ENCODE results near the gene FOXK1. TPM values are rescaled to one million over a fixed set of nuclear protein-coding genes. Genes with fewer than 3 reads are reported as not detected.

The FOXK1 gene
- total RNA-seq, 2 donors from 2014 or later, result 35.6 to 48.1 TPM

GRCh38 chr7:4725850-4726450, 43.9 kb downstream of the FOXK1 start:
- no peaks in the 10 kb centered on the region for H3K27me3 Mint-ChIP-seq
- no peak for ATAC-seq
- H3K9me3 Mint-ChIP-seq, result no peaks in the 10 kb centered on the region
- DNase-seq (ENCODE audit: low spot score), result no peak
- peak overlapping the region; percentile 92 to 97 for H3K27ac Mint-ChIP-seq
- peak overlapping the region; percentile 89 for H3K4me3 Mint-ChIP-seq
- H3K36me3 Mint-ChIP-seq, result no peaks in the 10 kb centered on the region
- peaks cover 17 to 22% of the 10 kb centered on the region in 2 donors for H3K4me1 Mint-ChIP-seq (ENCODE audit: low read depth in 2 of 2)

DNA sequence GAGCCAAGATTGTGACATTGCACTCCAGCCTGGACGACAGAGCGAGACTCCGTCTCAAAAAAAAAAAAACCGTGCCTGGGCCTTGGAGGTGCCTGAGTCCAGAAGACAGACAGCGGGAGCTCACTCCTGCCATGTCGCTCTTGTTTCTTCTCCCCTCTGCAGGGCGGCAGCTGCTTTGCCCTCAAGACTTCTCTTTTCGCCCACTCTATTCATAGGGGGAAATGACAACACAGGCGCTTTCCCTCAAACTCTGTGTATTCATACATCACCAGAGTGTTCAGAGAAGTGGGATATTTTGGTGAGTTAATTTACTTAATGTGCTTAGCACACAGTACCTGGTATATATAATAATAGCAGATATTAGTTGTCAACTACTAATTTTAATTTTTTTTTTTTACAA, 44.5 kb downstream of the FOXK1 start:
- no peak for ATAC-seq
- Mint-ChIP-seq H3K4me1 (ENCODE audit: low read depth in 2 of 2) (peaks cover 17 to 19% of the 10 kb centered on the region in 2 donors), H3K4me3 (no peak overlapping the region), H3K27ac (peak overlapping the region; percentile 92 to 97), H3K9me3 (no peaks in the 10 kb centered on the region), H3K36me3 (no peaks in the 10 kb centered on the region), H3K27me3 (no peaks in the 10 kb centered on the region)
- no peak for DNase-seq (ENCODE audit: low spot score)

GRCh38 chr7:4727914-4728705, 46.0 kb downstream of the FOXK1 start:
- ATAC-seq (no peak), DNase-seq (ENCODE audit: low spot score) (no peak)
- H3K4me1 Mint-ChIP-seq (ENCODE audit: low read depth in 2 of 2), result peaks cover 17 to 22% of the 10 kb centered on the region in 2 donors
- H3K36me3 Mint-ChIP-seq, result no peaks in the 10 kb centered on the region
- no peak overlapping the region for H3K4me3 Mint-ChIP-seq
- H3K27me3 Mint-ChIP-seq, result no peaks in the 10 kb centered on the region
- H3K9me3 Mint-ChIP-seq, result no peaks in the 10 kb centered on the region
- no peak overlapping the region for H3K27ac Mint-ChIP-seq

- peaks cover 24 to 29% of the 10 kb centered on the region in 2 donors for H3K4me1 Mint-ChIP-seq (ENCODE audit: low read depth in 2 of 2)
- no peak overlapping the region for H3K4me3 Mint-ChIP-seq
- H3K9me3 Mint-ChIP-seq, result no peaks in the 10 kb centered on the region
- no peaks in the 10 kb centered on the region for H3K27me3 Mint-ChIP-seq
- DNase-seq (ENCODE audit: low spot score) (no peak), ATAC-seq (no peak)
- H3K27ac Mint-ChIP-seq, result no peak overlapping the region
- no peaks in the 10 kb centered on the region for H3K36me3 Mint-ChIP-seq
Measured at GRCh38 chr7:4729266-4729665, 47.2 kb downstream of the FOXK1 start.

DNA sequence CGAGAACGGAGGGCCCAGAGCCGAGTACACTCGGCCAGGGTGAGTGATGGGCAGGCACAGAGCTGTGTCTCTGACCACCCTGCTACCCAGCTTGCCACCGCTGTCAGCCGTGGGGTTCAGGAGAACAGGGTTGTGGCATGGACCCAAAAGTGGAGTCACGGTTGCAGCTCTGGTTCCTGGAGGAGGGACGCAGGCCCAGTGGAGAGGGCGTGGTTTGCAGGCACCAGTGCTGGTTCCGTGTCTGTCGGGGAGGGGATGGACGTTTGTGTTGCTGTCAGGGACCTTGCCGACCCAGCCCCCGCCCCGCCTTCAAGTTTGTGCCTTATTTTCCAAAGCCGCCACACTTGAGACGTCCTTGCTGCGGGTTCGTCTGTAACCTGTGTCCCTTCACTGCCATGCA, 48.2 kb downstream of the FOXK1 start:
- no peaks in the 10 kb centered on the region for H3K36me3 Mint-ChIP-seq
- ATAC-seq (no peak), DNase-seq (ENCODE audit: low spot score) (no peak)
- H3K4me1 Mint-ChIP-seq (ENCODE audit: low read depth in 2 of 2), result peaks cover 21 to 23% of the 10 kb centered on the region in 2 donors
- no peak overlapping the region for H3K4me3 Mint-ChIP-seq
- no peak overlapping the region for H3K27ac Mint-ChIP-seq
- H3K27me3 Mint-ChIP-seq, result no peaks in the 10 kb centered on the region
- H3K9me3 Mint-ChIP-seq, result no peaks in the 10 kb centered on the region

DNA sequence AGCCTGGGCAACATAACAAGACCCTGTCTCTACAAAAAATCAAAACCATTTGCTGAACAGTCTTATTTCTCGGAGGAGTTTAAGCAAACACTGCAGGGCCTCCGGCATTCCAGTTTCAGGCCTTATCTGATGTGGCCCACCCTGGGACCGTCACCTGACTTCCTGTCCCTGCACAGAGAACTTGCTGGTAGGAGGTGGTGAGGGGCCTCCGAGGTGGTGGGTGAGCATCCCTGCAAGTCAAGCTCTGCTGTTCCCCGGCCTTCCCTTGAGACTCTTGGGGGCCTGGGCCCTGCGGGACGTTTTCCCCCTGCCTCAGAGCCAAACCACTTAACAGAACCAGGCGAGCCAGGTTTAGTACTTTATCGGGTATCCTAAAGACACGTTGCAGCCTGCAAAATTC, 48.9 kb downstream of the FOXK1 start:
- H3K36me3 Mint-ChIP-seq, result no peaks in the 10 kb centered on the region
- H3K4me3 Mint-ChIP-seq, result no peak overlapping the region
- ATAC-seq, result no peak
- no peaks in the 10 kb centered on the region for H3K27me3 Mint-ChIP-seq
- H3K9me3 Mint-ChIP-seq, result no peaks in the 10 kb centered on the region
- H3K27ac Mint-ChIP-seq, result no peak overlapping the region
- no peak for DNase-seq (ENCODE audit: low spot score)
- peaks cover 15 to 17% of the 10 kb centered on the region in 2 donors for H3K4me1 Mint-ChIP-seq (ENCODE audit: low read depth in 2 of 2)

- Mint-ChIP-seq H3K4me3 (no peak overlapping the region), H3K27ac (no peak overlapping the region), H3K9me3 (no peaks in the 10 kb centered on the region), H3K36me3 (no peaks in the 10 kb centered on the region), H3K4me1 (ENCODE audit: low read depth in 2 of 2) (peaks cover 13 to 15% of the 10 kb centered on the region in 2 donors), H3K27me3 (no peaks in the 10 kb centered on the region)
- ATAC-seq, result no peak
- no peak for DNase-seq (ENCODE audit: low spot score)
Measured at GRCh38 chr7:4731803-4732202, 49.7 kb downstream of the FOXK1 start.

DNA sequence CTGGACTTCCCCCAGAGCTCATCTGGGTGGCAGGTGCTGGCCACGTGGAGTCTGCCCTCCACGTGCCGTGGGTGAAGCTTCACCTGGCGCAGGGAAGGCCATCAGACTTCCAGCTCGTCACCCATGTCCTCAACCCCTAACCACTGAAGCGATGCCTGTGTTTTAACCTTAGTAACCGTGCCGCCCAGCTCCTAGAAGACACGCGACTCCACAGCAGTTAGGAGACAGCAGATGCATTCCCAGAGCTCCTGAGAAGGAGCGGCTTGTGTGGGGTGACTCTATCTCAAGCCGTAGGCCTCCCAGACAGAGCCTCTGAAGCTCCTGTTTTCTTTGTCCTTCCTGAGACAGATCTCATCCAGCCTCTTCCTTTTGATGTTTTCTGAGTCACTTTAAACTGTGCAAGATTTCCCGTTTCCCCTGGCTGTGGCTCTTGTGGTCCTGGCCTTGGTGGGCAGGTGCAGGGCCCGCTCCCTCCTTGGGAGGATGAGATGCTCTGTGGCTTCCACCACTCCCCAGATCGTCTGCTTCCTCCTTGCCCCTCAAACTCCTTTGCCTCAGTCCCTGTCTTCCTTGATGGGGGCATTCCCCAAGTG, 51.9 kb downstream of the FOXK1 start:
- H3K27me3 Mint-ChIP-seq, result no peaks in the 10 kb centered on the region
- no peaks in the 10 kb centered on the region for H3K9me3 Mint-ChIP-seq
- H3K4me3 Mint-ChIP-seq, result no peak overlapping the region
- ATAC-seq (no peak), DNase-seq (ENCODE audit: low spot score) (no peak)
- peak overlapping the region in 1 of 2 donors; percentile 14 for H3K27ac Mint-ChIP-seq
- peaks cover 19 to 26% of the 10 kb centered on the region in 2 donors for H3K4me1 Mint-ChIP-seq (ENCODE audit: low read depth in 2 of 2)
- no peaks in the 10 kb centered on the region for H3K36me3 Mint-ChIP-seq

DNA sequence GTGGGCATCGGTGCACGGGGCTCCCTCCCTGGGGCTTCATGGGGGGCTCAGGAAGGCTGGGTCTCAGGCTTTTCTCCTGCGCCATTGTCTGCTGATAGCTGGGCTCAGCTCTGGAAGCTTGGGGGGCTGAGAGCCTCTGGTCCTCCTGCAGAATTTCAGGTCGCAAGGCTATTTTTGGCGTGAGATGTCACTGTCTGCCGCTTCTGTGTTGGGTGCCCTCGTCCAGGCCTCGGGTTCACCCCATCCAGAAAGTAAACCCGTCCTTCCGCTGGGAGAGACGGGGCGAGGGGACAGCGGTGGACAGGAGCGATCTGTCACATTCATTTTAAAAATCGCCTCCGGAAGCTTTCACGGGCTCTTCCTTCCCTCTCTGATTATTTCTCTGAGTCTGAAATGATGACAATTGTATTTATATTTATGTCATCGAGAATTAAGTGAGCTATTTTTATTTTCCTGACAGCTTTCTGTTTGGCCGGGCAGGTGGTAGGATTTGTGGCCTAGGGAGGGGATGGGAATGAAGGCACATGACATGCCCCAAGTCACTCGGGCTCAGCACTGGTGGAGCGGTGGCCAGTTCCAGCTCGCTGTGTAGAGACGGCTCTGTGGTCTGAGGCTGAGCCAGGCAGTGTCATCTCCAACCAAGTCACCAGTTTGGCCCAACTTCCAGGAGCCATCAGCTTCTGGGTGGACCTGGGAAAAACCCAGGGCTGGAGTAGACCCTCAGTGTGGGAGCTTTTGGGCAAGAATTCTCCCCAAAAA, 52.7 kb downstream of the FOXK1 start:
- H3K27ac Mint-ChIP-seq, result peak overlapping the region in 1 of 2 donors; percentile 14

GRCh38 chr7:4737300-4737699, 55.2 kb downstream of the FOXK1 start:
- no peaks in the 10 kb centered on the region for H3K9me3 Mint-ChIP-seq
- ATAC-seq, result no peak
- H3K27me3 Mint-ChIP-seq, result no peaks in the 10 kb centered on the region
- H3K4me3 Mint-ChIP-seq, result no peak overlapping the region
- no peak for DNase-seq (ENCODE audit: low spot score)
- no peak overlapping the region for H3K27ac Mint-ChIP-seq
- no peaks in the 10 kb centered on the region for H3K36me3 Mint-ChIP-seq
- peaks cover 28 to 37% of the 10 kb centered on the region in 2 donors for H3K4me1 Mint-ChIP-seq (ENCODE audit: low read depth in 2 of 2)

More for the DNA sequence above, 52.7 kb downstream of the FOXK1 start:
- peaks cover 27 to 33% of the 10 kb centered on the region in 2 donors for H3K4me1 Mint-ChIP-seq (ENCODE audit: low read depth in 2 of 2)
- no peaks in the 10 kb centered on the region for H3K36me3 Mint-ChIP-seq
- DNase-seq (ENCODE audit: low spot score), result no peak
- ATAC-seq, result no peak
- no peaks in the 10 kb centered on the region for H3K9me3 Mint-ChIP-seq
- H3K4me3 Mint-ChIP-seq, result no peak overlapping the region
- H3K27me3 Mint-ChIP-seq, result no peaks in the 10 kb centered on the region

GRCh38 chr7:4738711-4739527, 56.8 kb downstream of the FOXK1 start:
- peaks cover 30 to 34% of the 10 kb centered on the region in 2 donors for H3K4me1 Mint-ChIP-seq (ENCODE audit: low read depth in 2 of 2)
- ATAC-seq, result peak; percentile 62 to 78

DNA sequence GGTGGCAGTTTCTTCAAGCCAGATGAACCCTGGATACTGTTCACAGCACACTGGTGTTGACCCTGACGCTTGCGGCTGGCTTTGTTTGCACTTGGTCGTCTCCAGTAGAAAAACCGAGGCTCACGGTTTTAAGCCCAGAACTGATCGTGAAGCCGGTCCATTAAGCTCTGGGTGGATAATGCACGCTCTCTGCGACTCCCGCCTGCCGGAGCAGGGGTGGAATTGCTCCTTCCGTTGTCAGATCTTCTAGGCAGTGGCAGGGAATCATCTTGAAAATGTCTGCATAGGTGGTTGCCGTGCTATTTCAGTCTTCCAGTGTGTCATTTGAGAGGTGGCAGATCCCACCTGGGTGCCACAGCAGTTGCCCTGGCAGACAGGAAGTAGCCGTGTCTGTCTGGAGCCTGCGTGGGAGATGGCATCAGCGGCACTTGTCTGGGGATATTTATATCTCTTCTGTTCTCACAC, 57.5 kb downstream of the FOXK1 start:
- no peak overlapping the region for H3K4me3 Mint-ChIP-seq
- no peaks in the 10 kb centered on the region for H3K27me3 Mint-ChIP-seq
- H3K9me3 Mint-ChIP-seq, result no peaks in the 10 kb centered on the region
- no peak for DNase-seq (ENCODE audit: low spot score)
- ATAC-seq, result no peak
- H3K27ac Mint-ChIP-seq, result peak overlapping the region; percentile 37 to 82
- H3K36me3 Mint-ChIP-seq, result no peaks in the 10 kb centered on the region
- H3K4me1 Mint-ChIP-seq (ENCODE audit: low read depth in 2 of 2), result peaks cover 30 to 34% of the 10 kb centered on the region in 2 donors

More at GRCh38 chr7:4738711-4739527, 56.8 kb downstream of the FOXK1 start:
- no peaks in the 10 kb centered on the region for H3K27me3 Mint-ChIP-seq
- H3K4me3 Mint-ChIP-seq, result peak overlapping the region; percentile 12
- H3K27ac Mint-ChIP-seq, result peak overlapping the region; percentile 37 to 82
- H3K9me3 Mint-ChIP-seq, result no peaks in the 10 kb centered on the region
- no peaks in the 10 kb centered on the region for H3K36me3 Mint-ChIP-seq
- DNase-seq (ENCODE audit: low spot score), result no peak

GRCh38 chr7:4740796-4741195, 58.7 kb downstream of the FOXK1 start:
- Mint-ChIP-seq H3K9me3 (no peaks in the 10 kb centered on the region), H3K4me1 (ENCODE audit: low read depth in 2 of 2) (peaks cover 40 to 44% of the 10 kb centered on the region in 2 donors), H3K36me3 (no peaks in the 10 kb centered on the region), H3K27ac (no peak overlapping the region), H3K4me3 (no peak overlapping the region), H3K27me3 (no peaks in the 10 kb centered on the region)
- ATAC-seq (no peak), DNase-seq (ENCODE audit: low spot score) (no peak)

Measured in natural killer cell treated with Interleukin-12 subunit alpha and Interleukin-12 subunit beta and Interleukin-15 and Interleukin-18, amount 100 ng/mL, for 72 hours (primary cell).